B cell (primary cell): ENCODE measurements around the gene ZDHHC1. TPM values are rescaled to one million over a fixed set of nuclear protein-coding genes. Genes with fewer than 3 reads are reported as not detected.

Source experiments
- ATAC-seq: fragments of 200-7000 bp; cut with Tn5 transposase; one replicate; pipeline ENCODE4 v1.10.0; 2021; ENCODE audit warnings: low read depth, mild to moderate bottlenecking, moderate number of reproducible peaks, moderate library complexity
- CTCF ChIA-PET: fragments of 350-600 bp; sonication (Branson Sonifier 250); formaldehyde crosslinking; loops from one replicate; lab custom pipeline; 2021; ENCODE audit warnings: antibody characterized with exemption, inconsistent platforms; lab: Charles Lee
- POLR2A ChIA-PET: fragments of 350-600 bp; sonication (Branson Sonifier 250); formaldehyde crosslinking; loops from one replicate; lab custom pipeline; 2021; ENCODE audit warnings: antibody characterized with exemption; lab: Charles Lee
- DNase-seq: peaks from one replicate; pipeline ENCODE4 v3.0.0; 2013
- H2AFZ ChIP-seq: 2 replicates; pipeline ENCODE4 v1.6.1; 2012; ENCODE audit warnings: mild to moderate bottlenecking, low read depth, low read length; ENCODE audit not compliant: insufficient read depth, poor library complexity, severe bottlenecking
- H3K27ac ChIP-seq, 2 donors: 1 replicate in 1 of 2; 2 replicates in 1 of 2; pipeline ENCODE4 v1.5.1; 2012 to 2013; ENCODE audit warnings: low read length in 2 of 2, mild to moderate bottlenecking in 2 of 2, moderate library complexity in 1 of 2
- H3K27me3 ChIP-seq, 4 experiments: fragments of 200-600 bp in 1 of 4; sonication (generic) in 1 of 4; replicated peaks in 1 of 4; 1 replicate in 2 of 4; 2 replicates in 2 of 4; pipeline versions ENCODE4 v1.6.1 to v1.7.0; 2013 to 2016; ENCODE audit warnings: low read length in 3 of 4, mild to moderate bottlenecking in 2 of 4, mixed read lengths in 1 of 4, moderate library complexity in 1 of 4; ENCODE audit not compliant: insufficient read depth in 4 of 4, control insufficient read depth in 3 of 4; ENCODE audit errors: control extremely low read depth in 1 of 4
- H3K36me3 ChIP-seq, 2 experiments: replicated peaks in 1 of 2; 1 replicate in 1 of 2; 2 replicates in 1 of 2; pipeline versions ENCODE4 v1.6.1 to v1.7.1; 2013; ENCODE audit warnings: low read length in 1 of 2; ENCODE audit not compliant: insufficient read depth in 2 of 2, control insufficient read depth in 1 of 2; ENCODE audit errors: control extremely low read depth in 1 of 2, extremely low read depth in 1 of 2
- H3K4me1 ChIP-seq, 2 donors: fragments of 200-600 bp in 1 of 2; sonication (generic) in 1 of 2; 1 replicate in 1 of 2; 2 replicates in 1 of 2; pipeline versions ENCODE4 v1.5.1 to v1.6.1; 2013 to 2017; ENCODE audit warnings: low read length in 2 of 2; ENCODE audit not compliant: control insufficient read depth in 2 of 2, insufficient read depth in 2 of 2
- H3K4me2 ChIP-seq: replicated peaks from 2 replicates; pipeline ENCODE3; 2012; ENCODE audit warnings: mild to moderate bottlenecking, low read depth, low read length; ENCODE audit not compliant: poor library complexity, severe bottlenecking
- H3K4me3 ChIP-seq, 5 experiments: fragments of 200-600 bp in 1 of 5; sonication (generic) in 1 of 5; 1 replicate in 3 of 5; 2 replicates in 2 of 5; pipeline versions ENCODE4 v1.5.1 to v1.7.0; 2011 to 2016; ENCODE audit warnings: low read length in 4 of 5, mild to moderate bottlenecking in 4 of 5, low read depth in 2 of 5, control low read depth in 1 of 5, moderate library complexity in 1 of 5; ENCODE audit not compliant: insufficient read depth in 1 of 5; ENCODE audit errors: control extremely low read depth in 1 of 5, extremely low read depth in 1 of 5
- H3K79me2 ChIP-seq: fragments of 200-600 bp; sonication (generic); one replicate; pipeline ENCODE4 v1.6.0; 2016; ENCODE audit warnings: low read length; ENCODE audit not compliant: control insufficient read depth, insufficient read depth
- H3K9ac ChIP-seq: fragments of 200-600 bp; sonication (generic); 2 replicates; pipeline ENCODE4 v1.6.1; 2017; ENCODE audit warnings: mild to moderate bottlenecking, low read length, moderate library complexity
- H3K9me3 ChIP-seq, 3 donors: one replicate each; pipeline versions ENCODE4 v1.6.1 to v1.7.1; 2013; ENCODE audit warnings: low read length in 2 of 3; ENCODE audit not compliant: control insufficient read depth in 2 of 3, insufficient read depth in 1 of 3; ENCODE audit errors: control extremely low read depth in 1 of 3
- H4K20me1 ChIP-seq: 2 replicates; pipeline ENCODE4 v1.6.0; 2012; ENCODE audit warnings: mild to moderate bottlenecking, low read length; ENCODE audit not compliant: insufficient read depth, control insufficient read depth, poor library complexity, severe bottlenecking
- H3K27ac Mint-ChIP-seq: one replicate; pipeline ENCODE4 v1.8.0; 2021; ENCODE audit warnings: mixed read lengths
- H3K27me3 Mint-ChIP-seq: one replicate; pipeline ENCODE4 v1.8.0; 2021; ENCODE audit warnings: mixed read lengths
- H3K4me1 Mint-ChIP-seq: one replicate; pipeline ENCODE4 v1.8.0; 2021; ENCODE audit warnings: mixed read lengths
- H3K4me3 Mint-ChIP-seq: one replicate; pipeline ENCODE4 v1.8.0; 2021; ENCODE audit warnings: mixed read lengths
- H3K9me3 Mint-ChIP-seq: one replicate; pipeline ENCODE4 v1.8.0; 2022; ENCODE audit warnings: mixed read lengths; ENCODE audit not compliant: insufficient read depth
- CTCF ChIP-seq: fragments of 200-600 bp; IDR thresholded peaks from one replicate; pipeline ENCODE4 v1.8.0; 2022; ENCODE audit warnings: antibody characterized with exemption, mild to moderate bottlenecking
- EZH2 ChIP-seq: IDR thresholded peaks from 2 replicates; pipeline ENCODE4 v1.6.1; 2012; ENCODE audit warnings: borderline replicate concordance, low read depth, mild to moderate bottlenecking, moderate library complexity, low read length; ENCODE audit not compliant: insufficient read depth, poor library complexity, severe bottlenecking
- WGBS: methylation state at CpG from one replicate; pipeline ENCODE4 v1.1.5; 2013; ENCODE audit warnings: missing lambda C conversion rate; ENCODE audit not compliant: insufficient coverage; 5-methylcytosine and 5-hydroxymethylcytosine counted together
- intact Hi-C: fragments of 100-400 bp; cut with micrococcal nuclease; formaldehyde crosslinking; loops from one replicate; pipeline ENCODE4 v1.10.0; 2022
- polyA plus RNA-seq: library from polyadenylated mRNA; depleted of rRNA; stranded (reverse); fragments of >200 nt; gene quantifications from 2 replicates; pipeline ENCODE4 v1.2.3, GENCODE V29; 2012
- total RNA-seq, 2 donors: library from RNA; stranded (reverse); fragments of 120-200 nt in 1 of 2; gene quantifications; 1 replicate in 1 of 2; 2 replicates in 1 of 2; pipeline versions ENCODE4 v1.2.3 to v1.2.4, GENCODE V29; 2013 to 2022

Gene ZDHHC1
- total and polyA plus RNA-seq, 2 donors (not counting 1 experiment from before 2014, with no cell fraction given) = 0.58 to 2.8 TPM

GRCh38 chr16:67462279-67462655 lies 46.0 kb upstream of the ZDHHC1 start:
- intact Hi-C loops = no loop called here
- no peaks in the 10 kb centered on the region for H3K9me3 Mint-ChIP-seq
- Histone ChIP-seq H3K27ac (no peak overlapping the region), H3K4me1 (peaks cover 7 to 23% of the 10 kb centered on the region in 2 donors), H3K9me3 (no peaks in the 10 kb centered on the region), H3K27me3 (no peaks in the 10 kb centered on the region), H2AFZ (no peak overlapping the region), H3K79me2 (peaks cover 84% of the 10 kb centered on the region), H3K36me3 (peaks cover 0 to 56% of the 10 kb centered on the region in 2 experiments), H3K9ac (no peak overlapping the region), H3K4me2 (no peak overlapping the region), H3K4me3 (no peak overlapping the region), H4K20me1 (peaks cover 98% of the 10 kb centered on the region)
- POLR2A ChIA-PET = interaction anchor here (0.5 to 0.6 kb wide), 2 partner anchors 11 to 18 kb away, joined by 4 to 5 read pairs; no protein-coding TSS in a partner anchor
- no peaks in the 10 kb centered on the region for H3K27me3 Mint-ChIP-seq
- no peak for TF ChIP-seq EZH2
- no peak for TF ChIP-seq CTCF
- no peak overlapping the region for H3K4me3 Mint-ChIP-seq
- CTCF ChIA-PET = interaction anchor here (1.3 to 6.9 kb wide), 2 partner anchors 8 to 35 kb away, joined by 3 to 81 read pairs; no protein-coding TSS in a partner anchor
- no peak overlapping the region for H3K27ac Mint-ChIP-seq
- no peak for DNase-seq
- 87% methylated on average over 5 of the region's 5 CpGs for WGBS
- no peak for ATAC-seq
- H3K4me1 Mint-ChIP-seq = peaks cover 31% of the 10 kb centered on the region

- Histone ChIP-seq H3K4me1 (peaks cover 6 to 22% of the 10 kb centered on the region in 2 donors), H3K36me3 (peaks cover 0 to 59% of the 10 kb centered on the region in 2 experiments), H3K4me2 (no peak overlapping the region), H4K20me1 (peaks cover 100% of the 10 kb centered on the region), H3K4me3 (no peak overlapping the region), H3K9ac (no peak overlapping the region), H3K79me2 (peaks cover 81% of the 10 kb centered on the region), H2AFZ (no peak overlapping the region), H3K27me3 (no peaks in the 10 kb centered on the region), H3K27ac (no peak overlapping the region), H3K9me3 (no peaks in the 10 kb centered on the region)
- Mint-ChIP-seq H3K4me3 (no peak overlapping the region), H3K4me1 (peaks cover 30% of the 10 kb centered on the region), H3K27me3 (no peaks in the 10 kb centered on the region), H3K9me3 (no peaks in the 10 kb centered on the region), H3K27ac (no peak overlapping the region)
- ChIA-PET CTCF (interaction anchor here (0.6 to 6.9 kb wide), 3 partner anchors 9 to 198 kb away, joined by 3 to 81 read pairs (median 3); partner anchors contain the start of gene ACD), POLR2A (interaction anchor here (0.6 kb wide), 1 partner anchor 11 kb away, joined by 4 read pairs; no protein-coding TSS in a partner anchor)
- ATAC-seq (no peak), DNase-seq (no peak)
- intact Hi-C loops = no loop called here
- 87% methylated on average over 8 of the region's 8 CpGs for WGBS
- TF ChIP-seq CTCF (no peak), EZH2 (no peak)
Measured at GRCh38 chr16:67461600-67462278, 45.5 kb upstream of the ZDHHC1 start.
